GM18519 (cell line): ENCODE results near the gene SEPTIN10.
"Not testable (repeated sequence)": the region's sequence is repeated elsewhere in the genome, so short reads cannot be mapped to it uniquely, and the experiment has no call there.

Experiments used
- ATAC-seq: cut with Tn5 transposase; IDR thresholded peaks from one replicate; pipeline ENCODE4 v1.9.1; 2021; ENCODE audit warnings: mild to moderate bottlenecking, moderate library complexity; ENCODE audit not compliant: unreplicated experiment, low FRiP score

The SEPTIN10 gene

DNA sequence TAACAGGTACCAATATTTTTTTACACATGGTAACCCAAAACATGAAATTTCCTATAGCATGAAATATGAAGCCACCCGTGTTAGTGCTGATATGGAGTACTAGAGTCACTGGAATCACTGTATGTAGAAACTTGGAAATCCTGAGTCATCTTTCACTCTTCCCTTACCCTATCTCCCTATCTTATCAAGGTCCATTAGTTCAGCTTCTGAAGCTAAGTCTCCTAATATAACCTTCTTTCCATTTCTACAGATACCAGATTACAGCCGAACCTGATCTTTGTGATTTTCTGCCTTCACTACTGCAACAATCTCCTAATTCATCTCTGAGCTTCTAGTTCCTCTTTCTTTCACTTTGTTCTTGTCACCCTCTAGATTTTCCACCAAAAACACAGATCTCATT lies 59.0 kb downstream of the SEPTIN10 start:
- no peak for ATAC-seq

DNA sequence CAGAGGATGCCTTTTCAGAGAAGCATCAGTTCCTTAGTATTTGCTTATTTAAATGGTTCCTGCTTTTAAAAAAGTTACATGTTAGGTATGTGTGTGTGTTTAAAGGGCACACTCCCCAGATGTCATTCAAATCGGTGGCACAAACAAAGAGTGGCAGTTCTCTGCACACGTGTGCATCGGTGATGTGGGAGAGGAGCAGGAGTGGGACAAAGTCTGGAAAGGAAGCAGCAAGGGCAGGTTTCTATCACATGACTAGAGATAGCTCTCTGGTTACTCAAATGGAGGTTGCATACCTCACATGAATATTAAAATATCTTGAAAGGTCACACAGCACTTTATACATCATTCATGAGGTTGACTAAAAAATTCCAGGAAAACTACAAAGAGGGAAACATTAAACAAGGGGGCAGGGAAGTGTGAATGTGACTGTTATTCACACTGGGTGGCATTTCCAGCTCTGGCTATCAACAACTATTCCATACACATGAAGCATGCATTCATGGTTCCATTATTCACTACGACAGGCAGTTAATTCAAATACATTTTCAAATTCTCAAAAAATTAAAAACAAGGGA lies 64.7 kb downstream of the SEPTIN10 start:
- ATAC-seq, result no peak

DNA sequence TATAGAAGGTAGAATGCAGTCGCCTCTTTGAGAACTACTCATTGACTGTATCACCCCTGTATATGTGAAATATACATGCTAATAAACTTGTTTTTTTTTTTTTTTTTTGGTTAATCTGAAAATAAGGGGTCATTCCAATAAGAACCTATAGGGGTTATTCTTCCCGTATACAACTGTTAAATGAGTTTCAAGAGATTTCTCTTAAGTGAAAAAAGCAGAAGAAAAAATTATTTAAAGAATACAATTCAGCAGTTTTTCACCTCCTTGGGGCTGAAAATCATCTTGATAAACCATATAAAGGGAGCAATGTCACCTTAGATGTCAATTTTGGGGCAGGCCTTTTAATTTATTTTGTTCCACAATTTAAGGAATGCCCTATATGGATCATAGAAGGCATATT lies 66.5 kb downstream of the SEPTIN10 start:
- ATAC-seq, result no peak

DNA sequence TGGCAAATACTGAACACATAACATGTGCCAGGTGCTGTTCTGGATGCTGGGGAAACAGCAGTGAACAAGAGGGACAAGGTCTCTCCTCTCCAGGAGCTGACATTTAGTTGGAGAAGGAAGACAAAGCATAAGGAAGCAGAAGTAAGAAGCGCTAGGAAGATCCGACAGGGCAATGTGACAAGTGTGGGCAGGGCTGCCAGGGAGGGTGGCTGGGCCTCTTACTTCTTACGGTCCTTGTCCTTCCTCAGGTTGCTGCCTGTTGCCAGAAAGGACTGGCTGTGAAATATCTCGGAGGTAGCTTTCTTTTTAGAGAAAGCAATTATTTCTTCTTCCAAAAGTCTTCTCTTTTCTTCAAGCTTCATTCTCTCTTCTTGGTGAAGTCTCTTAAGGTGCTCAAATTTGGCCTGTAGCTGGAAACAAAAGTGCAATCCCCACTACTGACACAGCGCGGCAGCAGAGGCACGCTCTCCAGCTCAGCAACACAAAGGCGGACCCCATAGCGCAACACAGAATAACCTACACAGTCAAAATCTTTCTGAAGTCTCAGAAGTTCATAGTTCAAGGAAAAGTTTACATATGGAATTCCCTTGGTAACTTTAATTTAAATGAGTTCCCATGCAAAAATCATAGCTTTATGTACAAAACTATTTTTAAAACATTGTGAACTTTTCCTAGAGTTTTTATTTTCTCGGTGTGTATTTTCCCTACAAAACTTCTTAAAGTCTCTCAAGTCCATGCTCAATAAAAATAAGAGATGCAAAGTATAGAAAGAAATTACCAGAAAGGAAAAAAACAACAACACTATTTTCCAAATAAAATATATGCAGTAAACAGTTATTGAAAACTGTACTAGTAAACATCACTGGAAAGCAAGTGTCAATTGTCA lies 67.7 kb downstream of the SEPTIN10 start:
- peak; percentile 51 for ATAC-seq

DNA sequence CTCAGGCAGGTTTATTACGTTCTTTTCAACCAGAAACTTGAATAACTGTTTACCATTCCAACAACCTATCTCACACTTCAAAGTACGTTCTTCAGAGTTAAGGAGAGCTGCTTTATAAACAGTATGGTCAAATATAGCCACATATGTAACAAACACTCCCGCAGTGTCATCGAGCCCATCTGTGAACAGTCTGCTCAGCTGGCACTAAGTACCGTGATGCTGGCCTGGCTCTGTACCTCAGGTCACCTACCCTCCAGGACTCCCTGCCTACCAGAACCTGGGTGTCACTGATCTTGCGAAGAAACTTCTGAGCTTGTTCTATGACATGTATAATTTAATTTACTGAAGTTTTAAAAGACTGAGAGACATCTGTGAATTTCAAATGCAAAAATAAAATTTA lies 71.4 kb downstream of the SEPTIN10 start:
- no peak for ATAC-seq

DNA sequence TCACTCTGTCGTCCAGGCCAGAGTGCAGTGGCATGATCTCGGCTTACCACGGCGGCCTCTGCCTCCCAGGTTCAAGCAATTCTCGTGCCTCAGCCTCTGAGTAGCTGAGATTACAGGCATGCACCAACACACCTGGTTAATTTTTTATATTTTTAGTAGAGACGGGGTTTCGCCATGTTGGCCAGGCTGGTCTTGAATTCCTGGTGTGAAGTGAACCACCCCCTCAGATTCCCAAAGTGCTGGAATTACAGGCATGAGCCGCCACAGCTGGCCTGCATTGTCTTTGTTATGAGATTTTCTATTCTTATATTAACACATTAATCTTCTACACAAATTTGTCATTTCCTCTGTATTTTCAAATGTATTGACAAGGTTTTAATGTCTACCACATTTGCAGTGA lies 75.2 kb downstream of the SEPTIN10 start:
- no peak for ATAC-seq

DNA sequence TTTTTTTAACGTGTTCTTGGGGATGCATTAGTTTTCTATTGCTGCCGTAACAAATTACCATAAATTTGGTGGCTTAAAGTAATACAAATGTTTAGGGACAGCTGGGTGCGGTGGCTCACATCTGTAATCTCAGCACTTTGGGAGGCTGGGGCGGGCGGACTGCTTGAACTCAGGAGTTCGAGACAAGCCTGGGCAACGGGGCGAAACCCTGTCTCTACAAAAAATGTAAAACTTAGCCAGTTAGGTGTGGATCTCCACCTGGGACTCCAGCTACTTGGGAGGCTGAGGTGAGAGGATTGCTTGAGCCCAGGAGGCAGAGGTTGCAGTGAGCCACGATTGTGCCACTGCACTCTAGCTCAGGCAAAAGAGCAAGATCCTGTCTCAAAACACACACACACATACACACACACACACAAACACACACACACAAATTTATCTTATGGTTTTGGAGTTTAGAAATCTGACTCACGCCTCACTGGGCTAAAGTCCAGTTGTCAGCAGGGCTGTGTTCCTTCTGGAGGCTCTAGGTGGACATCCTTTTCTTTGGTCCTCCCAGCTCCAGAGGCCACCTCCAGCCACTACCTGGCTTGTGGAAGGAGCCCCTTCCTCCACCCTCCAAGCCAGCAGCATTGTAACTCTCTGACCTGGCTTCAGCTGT lies 76.1 kb downstream of the SEPTIN10 start:
- no peak for ATAC-seq

DNA sequence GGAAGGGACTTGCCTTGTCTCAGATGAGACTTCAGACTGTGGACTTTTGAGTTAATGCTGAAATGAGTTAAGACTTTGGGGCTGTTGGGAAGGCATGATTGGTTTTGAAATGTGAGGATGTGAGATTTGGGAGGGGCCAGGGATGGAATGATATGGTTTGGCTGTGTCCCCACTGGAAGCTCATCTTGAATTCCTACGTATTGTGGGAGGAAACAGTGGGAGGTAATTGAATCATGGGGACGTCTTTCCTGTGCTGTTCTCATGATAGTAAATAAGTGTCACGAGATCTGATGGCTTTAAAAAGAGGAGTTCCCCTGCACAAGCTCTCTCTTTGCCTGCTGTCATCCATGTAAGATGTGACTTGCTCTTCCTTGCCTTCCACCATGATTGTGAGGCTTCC lies 77.2 kb downstream of the SEPTIN10 start:
- ATAC-seq, result not testable (repeated sequence)

DNA sequence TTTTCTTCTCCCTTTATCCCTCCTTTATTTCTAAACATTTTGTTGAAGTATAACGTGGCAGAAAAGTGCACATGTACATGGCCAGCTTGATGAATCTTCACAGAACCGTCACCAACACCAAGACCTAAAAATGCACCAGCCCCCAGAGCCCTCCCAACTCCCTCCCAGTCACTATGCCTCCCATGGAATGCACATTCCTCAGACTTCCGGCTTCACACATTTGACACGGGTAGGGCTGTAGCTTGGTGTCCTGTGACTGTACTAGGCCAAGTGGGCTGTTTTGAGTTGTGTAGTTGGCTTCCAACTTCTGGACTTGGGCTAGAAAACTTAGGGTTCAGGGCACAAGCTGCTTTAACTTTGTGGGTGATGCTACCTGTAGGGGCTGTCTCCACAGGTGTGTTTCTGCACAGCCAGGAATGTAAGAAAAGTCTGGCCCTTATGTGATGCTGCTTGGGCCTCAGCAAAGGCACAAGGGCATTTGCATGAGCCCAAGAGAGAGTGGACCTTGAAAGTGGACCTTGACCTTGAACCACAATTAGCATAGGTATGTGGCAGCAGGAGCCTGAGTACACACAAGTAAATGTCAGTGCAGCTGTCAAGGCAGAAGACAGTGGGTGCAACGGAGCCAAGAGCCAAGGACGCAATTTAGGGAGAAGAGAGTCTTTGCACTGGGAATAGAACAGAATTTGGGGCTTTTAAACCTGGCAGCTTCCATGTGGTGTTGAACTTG lies 78.4 kb downstream of the SEPTIN10 start:
- no peak for ATAC-seq

DNA sequence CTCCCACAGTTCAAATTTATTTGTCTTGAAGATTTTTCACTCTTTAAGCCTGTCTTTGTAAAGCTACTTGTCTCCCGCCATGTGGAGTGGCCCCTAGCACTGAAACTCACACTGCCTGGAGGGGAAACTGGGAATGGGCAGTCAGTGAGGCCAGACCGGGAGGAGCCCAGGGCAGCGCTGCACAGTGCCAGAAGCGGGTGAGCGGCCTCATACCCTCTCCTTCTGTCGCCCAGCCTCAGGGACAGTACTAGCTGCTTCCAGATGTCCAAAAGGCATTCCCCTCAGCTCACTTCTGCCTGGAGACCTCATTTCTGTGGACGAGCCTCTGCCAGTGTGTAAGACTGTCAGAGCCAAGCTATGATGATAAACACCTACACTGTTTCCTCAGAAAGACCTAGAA lies 79.9 kb downstream of the SEPTIN10 start:
- no peak for ATAC-seq

DNA sequence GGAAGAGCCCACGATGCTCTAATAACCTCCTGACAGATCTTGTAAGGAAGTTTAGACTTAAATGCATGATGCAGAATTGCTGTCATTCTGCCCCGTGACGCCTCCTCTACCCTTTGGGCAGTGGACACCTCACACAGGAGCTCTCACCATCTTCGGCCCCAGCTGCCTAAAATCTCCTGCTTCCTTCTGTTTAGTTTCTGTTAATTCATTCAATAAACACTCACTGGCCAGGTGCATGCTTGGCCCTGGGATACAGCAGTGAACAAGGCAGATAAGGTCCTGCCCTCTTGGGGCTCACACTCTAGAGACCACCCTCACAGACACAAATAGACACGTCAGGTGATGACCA lies 81.1 kb downstream of the SEPTIN10 start:
- no peak for ATAC-seq

DNA sequence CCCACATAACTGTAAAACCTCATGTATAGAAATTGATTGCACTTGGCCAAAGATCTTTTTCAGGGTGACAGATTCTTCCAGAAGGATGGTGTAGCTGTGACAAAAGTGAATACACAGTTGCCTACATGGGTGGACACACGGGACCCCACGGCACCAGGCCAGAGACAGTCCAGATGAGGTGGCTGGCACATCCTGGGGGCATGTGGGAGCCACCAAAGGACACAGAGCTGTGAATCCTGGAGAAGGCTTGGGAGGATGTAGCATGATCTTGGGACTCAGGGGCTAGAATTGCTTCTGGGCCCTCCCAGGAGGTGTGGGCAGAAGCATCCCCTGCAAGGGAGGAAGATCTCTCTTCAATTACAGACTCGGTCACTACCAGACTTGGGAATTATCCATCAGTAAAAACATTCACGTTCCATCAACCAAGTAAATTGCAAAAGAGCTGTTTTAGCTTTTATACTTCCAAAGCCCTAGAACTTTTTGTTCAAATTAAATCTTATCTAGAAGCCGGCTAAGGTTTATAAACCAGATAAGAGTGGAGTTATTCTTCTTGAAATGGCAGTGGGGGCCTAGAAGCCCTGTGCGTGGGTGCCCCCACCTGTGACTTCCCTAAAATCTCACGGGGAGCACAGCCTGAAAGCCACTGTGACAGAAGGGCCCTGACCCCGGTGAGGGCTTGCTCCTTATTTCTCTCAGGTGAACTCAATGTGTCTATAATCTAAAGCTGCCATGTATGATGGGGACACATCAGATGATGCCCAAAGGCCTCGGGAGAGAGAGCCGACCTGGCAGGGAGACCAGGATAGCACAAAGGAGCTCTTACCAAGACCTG lies 81.7 kb downstream of the SEPTIN10 start:
- ATAC-seq, result no peak

DNA sequence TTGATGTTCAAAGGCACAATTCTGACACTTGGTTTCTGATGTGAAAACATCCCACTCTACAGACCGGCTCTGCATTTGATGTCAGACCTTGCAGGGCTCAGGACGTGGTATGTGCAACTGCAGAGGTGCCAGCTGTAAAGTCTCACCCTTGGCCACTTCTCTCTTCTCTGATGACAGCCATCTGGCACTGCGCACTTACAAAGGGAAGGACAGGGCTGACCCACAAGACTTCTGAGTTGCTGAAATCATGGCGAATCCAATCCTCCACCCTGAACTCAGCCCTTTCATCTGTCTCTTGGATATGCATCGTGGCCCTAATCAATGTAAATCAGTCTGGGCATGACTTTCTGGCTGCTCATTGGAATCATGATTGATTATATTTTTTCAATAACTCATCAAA lies 82.5 kb downstream of the SEPTIN10 start:
- no peak for ATAC-seq

DNA sequence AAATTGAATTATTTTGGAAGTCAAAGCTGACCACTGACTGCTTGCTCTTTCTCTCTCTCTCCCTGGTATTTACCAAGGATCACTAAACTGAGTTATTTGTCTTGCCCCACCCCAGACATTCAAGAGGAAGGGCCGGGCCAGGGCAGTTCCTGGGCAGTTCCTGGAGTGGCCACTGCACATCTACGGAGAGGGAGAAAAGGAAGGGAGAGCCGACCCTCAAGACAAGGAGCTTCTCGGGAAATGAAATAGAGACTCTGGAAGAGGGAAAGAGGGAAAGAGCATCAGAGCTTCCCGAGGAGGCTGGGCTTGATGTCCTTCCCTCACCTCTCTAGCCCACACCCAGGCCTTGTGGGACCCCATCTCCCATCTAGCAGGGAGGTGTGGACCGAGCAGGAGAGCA lies 83.1 kb downstream of the SEPTIN10 start:
- no peak for ATAC-seq

DNA sequence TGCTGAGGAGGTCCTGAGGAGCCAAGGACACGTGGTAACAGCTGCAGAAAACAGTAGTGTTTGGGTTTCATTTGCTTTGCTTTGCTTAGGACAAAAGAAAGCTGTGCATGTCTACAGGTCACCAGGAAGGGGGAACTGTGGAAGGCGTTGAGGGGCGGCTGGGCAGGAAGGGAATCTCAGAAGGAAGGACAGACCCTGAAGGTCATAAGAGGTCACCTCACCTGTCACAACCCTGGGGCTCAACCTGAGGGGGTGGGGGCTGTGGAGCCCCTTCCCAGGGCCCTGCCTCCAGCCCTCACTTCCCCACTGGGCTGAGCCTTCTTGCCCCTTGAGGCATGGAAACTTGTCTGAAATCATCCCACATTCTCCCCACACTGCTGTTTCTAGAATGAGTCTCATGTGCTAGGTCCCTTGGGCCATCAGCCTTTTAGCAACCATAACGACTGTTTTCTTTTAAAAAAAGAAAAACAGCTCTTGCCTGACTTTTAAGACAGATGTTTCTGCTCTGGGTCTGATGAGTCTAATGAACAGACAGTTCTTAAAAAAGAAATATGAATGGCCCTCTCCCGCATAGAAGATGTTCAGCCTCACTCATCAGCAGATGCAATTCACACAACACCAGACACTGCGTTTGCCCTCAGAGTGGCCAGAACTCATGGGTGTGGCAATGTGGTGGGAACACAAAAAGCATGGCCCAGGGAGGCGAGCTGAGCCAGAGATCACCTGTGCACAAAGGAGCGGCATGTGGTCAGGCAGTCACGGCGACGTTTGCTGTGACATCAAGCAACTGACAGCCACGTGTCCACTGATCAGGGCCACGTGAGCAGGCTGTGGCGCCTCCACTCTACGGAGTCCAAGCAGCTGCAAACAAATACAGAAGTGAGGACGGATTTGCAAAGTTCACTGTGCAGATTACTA lies 84.0 kb downstream of the SEPTIN10 start:
- ATAC-seq, result no peak

DNA sequence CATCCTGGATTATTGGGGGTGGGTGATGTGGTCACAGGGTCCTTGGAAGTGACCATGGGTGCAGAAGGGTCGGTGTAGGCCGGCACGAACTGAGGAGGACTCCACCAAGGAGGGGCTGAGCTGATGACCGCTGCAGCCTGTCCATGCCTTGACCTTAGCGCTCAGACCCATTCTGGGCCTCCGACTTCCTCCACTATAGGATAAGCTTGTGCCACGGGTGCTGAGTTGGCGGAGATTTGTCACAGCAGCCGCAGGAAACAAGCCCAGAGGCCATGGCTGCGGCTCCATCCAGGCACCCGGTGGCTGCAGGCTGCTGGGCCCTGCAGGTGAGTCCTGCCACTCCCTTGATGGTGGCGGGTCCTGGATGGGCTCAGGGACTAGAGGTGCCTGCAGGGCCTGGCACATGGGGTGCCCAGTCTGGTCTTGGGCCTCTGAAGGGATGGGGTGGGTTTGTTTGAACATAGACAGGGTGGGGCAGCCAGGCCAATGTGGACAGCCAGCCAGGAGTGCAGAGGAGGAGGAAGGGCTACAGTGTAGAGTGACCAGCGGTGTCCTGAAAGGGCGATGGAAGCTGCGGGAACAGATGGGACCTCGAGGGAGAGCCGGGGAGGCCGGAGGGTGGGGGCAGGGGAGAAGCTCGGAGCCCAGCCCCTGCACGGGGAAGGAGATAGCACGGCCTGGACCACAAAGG lies 84.8 kb downstream of the SEPTIN10 start:
- no peak for ATAC-seq

DNA sequence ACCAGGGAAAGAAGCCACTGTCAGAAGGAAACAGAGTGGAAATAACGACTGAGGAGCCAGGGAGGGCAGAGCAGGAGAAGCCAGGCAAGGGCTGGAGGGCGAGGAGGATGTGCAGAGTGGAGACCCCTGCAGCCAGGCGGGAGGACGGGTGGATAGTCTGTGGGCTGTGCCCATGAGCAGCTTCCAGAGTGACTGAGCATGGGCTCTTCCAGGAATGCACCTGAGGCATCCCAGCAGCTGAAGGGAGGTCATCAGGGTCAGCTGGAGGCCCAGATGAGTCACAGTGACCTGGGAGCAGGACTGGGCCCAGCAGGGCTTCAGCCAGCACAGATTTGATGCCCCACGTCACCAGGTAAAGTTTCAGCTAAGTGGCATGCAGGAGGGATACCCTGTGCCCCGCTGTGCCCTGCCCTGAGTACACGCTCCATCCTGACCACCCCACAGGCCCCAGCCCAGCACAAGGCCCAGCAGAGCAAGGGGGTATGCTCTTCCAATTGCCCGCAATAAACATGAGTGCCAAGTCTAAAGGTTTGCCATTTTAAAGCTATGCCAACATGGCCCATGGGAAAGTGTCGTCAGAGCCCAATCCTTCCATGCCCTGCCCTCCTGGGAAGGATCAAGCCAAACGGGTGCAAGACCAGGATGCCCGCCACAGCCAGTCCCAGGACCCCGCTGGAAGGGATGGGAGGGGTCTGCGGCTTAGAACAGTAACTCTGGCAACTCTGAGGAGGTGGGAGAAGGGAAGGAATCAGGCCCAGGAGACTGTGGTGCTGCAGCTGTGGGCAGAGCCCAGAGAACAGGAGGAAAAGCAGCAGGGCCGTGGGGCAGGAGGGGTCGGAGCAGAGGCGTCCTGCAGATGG lies 85.7 kb downstream of the SEPTIN10 start:
- no peak for ATAC-seq

DNA sequence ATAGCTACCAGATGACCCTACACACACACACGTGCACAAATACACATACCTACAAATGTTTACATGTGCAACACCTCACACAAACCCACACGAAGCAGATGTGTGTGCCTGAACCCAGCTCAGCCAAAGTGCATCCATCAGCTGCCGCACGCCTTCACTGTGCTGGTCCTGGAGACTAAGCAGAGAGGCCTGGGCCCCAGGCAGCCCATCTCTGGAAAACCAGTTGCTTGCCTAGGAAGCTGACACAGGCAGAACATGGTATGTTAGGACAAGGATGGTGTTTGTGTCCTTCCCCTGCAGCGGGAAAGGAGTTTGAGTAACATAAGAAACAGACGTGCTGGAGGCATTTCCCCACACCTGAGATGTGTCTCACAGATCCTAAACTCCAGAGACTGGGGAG lies 86.7 kb downstream of the SEPTIN10 start:
- ATAC-seq, result no peak
